Right atrium auricular region (tissue), 2 donors: ENCODE results near the gene TMEM245. TPM values are rescaled to one million over a fixed set of nuclear protein-coding genes. Genes with fewer than 3 reads are reported as not detected.

Experiments
- DNase-seq: peaks from one replicate; pipeline ENCODE4 v3.0.0-alpha.2; 2019; ENCODE audit warnings: low spot score
- H3K27ac ChIP-seq, 2 donors: fragments of 200-600 bp; sonication (generic); 1 replicate in 1 of 2; 2 replicates in 1 of 2; pipeline ENCODE4 v1.5.1; 2016 to 2019
- H3K27me3 ChIP-seq, 2 donors: fragments of 200-600 bp; sonication (generic); one replicate each; pipeline versions ENCODE4 v1.5.1 to v1.6.0; 2017 to 2019
- H3K36me3 ChIP-seq: fragments of 200-600 bp; sonication (generic); one replicate; pipeline ENCODE4 v1.5.1; 2016
- H3K4me1 ChIP-seq, 2 donors: fragments of 200-600 bp; sonication (generic); one replicate each; pipeline versions ENCODE4 v1.5.1 to v1.6.0; 2017 to 2019
- H3K4me3 ChIP-seq, 2 donors: fragments of 200-600 bp; sonication (generic); 1 replicate in 1 of 2; 2 replicates in 1 of 2; pipeline ENCODE4 v1.5.1; 2017 to 2019; ENCODE audit warnings: mild to moderate bottlenecking in 1 of 2, moderate library complexity in 1 of 2
- H3K9me3 ChIP-seq, 2 donors: fragments of 200-600 bp; sonication (generic); one replicate each; pipeline ENCODE4 v1.5.1; 2019
- total RNA-seq, 2 donors: library from RNA; depleted of rRNA; stranded (reverse); fragments of >200 nt; gene quantifications; one replicate each; pipeline ENCODE4 v1.1.0, GENCODE V29; 2016
- TF ChIP-seq, protein P1 (sequence below), 2 donors: fragments of 200-600 bp; sonication (generic); IDR thresholded peaks; one replicate each; pipeline ENCODE4 v1.5.1; 2019; ENCODE audit warnings: antibody characterized with exemption in 2 of 2

TMEM245 gene
- total RNA-seq, 2 donors from 2014 or later, result 89.0 to 95.1 TPM

DNA sequence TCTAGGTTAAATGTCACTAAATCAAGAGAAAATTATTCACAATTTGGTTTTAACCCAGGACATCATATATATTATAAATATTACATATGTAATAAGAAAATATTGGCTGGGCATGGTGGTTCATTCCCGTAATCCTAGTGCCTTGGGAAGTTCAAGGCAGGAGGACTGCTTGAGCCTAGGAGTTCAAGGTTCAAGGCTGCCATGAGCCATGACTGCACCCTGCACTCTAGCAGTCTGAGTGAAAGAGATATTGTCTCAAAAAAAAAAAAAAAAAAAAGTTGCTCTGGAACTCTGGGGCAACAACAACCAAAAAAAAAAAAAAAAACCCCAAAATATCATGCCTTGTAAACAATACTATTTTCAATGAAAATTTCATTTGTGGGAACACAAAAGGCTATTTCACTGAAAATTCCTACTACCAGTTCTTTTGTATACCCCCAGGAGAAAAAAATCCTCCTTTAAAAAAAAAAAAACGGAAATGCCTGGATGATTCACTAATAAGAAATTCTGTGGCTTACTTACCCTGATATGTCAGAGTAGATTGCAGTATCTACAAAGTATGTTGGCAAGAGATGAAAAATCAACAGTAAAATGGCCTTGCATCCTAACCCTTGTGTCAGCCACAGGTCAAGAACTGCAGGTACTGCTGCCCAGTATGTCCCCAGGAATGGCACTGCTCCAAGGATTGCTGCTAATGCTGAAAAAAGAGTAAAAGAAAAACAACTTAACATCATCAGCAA, 83.9 kb downstream of the TMEM245 start:
- peak; percentile 68 for DNase-seq
- Histone ChIP-seq H3K4me1 (peaks cover 0 to 19% of the 10 kb centered on the region in 2 donors), H3K36me3 (peaks cover 27% of the 10 kb centered on the region), H3K9me3 (no peaks in the 10 kb centered on the region), H3K27me3 (no peaks in the 10 kb centered on the region), H3K27ac (peak overlapping the region; percentile 18 to 65), H3K4me3 (no peak overlapping the region)
- TF ChIP-seq, protein P1, sequence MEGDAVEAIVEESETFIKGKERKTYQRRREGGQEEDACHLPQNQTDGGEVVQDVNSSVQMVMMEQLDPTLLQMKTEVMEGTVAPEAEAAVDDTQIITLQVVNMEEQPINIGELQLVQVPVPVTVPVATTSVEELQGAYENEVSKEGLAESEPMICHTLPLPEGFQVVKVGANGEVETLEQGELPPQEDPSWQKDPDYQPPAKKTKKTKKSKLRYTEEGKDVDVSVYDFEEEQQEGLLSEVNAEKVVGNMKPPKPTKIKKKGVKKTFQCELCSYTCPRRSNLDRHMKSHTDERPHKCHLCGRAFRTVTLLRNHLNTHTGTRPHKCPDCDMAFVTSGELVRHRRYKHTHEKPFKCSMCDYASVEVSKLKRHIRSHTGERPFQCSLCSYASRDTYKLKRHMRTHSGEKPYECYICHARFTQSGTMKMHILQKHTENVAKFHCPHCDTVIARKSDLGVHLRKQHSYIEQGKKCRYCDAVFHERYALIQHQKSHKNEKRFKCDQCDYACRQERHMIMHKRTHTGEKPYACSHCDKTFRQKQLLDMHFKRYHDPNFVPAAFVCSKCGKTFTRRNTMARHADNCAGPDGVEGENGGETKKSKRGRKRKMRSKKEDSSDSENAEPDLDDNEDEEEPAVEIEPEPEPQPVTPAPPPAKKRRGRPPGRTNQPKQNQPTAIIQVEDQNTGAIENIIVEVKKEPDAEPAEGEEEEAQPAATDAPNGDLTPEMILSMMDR (IDR thresholded peaks at IDR 0.05), result no peak

DNA sequence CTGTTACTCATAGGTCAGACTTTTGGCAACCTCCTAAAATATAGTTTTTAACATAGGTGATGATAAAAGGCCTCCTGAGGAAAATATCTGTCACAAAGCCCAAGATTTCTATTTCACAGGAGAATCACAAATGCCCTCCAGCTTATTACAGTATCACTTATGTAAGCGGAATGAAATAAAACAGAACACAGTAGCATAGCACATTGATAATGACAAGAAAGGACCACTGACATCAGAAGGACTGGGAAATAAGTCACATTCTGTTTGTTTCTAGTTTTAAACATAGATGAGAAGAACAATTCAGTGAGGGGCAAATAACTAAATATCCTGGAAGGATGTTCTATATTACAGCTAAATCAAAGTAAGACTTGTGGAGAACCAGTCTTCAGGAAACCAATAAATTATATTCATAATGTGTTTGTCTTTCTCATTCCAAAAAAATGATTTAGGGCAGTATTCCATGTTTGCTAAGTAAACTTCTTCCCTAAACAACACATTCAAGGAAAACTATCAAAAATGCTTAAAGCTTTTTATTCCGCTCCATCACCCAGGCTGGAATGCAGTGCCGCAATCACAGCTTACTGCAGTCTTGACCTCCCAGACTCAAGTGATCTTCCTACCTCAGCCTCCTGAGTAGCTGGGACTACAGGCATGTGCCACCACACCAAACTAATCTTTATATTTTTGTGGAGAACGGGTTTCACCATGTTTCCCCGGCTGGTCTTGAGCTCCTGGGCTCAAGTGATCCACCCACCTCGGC, 85.6 kb downstream of the TMEM245 start:
- TF ChIP-seq, protein P1 (IDR thresholded peaks at IDR 0.05), result no peak
- DNase-seq, result no peak
- Histone ChIP-seq H3K4me1 (peaks cover 0 to 19% of the 10 kb centered on the region in 2 donors), H3K27me3 (no peaks in the 10 kb centered on the region), H3K36me3 (peaks cover 27% of the 10 kb centered on the region), H3K9me3 (no peaks in the 10 kb centered on the region), H3K27ac (no peak overlapping the region), H3K4me3 (no peak overlapping the region)

DNA sequence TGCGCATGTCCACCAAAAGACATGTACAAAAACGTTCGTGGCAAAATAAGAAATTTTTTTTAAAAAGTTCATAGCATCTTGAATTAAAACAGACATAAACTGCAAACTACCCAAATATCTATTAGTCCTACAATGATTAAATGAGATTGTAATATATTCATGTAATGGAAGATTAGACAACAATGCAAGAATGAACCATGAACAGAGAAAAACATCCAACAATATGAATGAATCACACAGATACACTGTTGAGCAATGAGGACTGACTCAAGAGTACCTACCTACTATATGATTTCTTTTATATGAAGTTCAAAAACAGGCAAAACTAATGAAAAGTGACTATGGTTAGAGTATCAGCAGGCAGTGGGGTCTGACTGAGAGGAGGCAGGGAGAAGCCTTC, 88.5 kb downstream of the TMEM245 start:
- Histone ChIP-seq H3K4me1 (peaks cover 0 to 24% of the 10 kb centered on the region in 2 donors), H3K27me3 (no peaks in the 10 kb centered on the region), H3K27ac (no peak overlapping the region), H3K9me3 (no peaks in the 10 kb centered on the region), H3K4me3 (no peak overlapping the region), H3K36me3 (peaks cover 15% of the 10 kb centered on the region)
- DNase-seq, result no peak
- TF ChIP-seq, protein P1 (IDR thresholded peaks at IDR 0.05), result no peak

DNA sequence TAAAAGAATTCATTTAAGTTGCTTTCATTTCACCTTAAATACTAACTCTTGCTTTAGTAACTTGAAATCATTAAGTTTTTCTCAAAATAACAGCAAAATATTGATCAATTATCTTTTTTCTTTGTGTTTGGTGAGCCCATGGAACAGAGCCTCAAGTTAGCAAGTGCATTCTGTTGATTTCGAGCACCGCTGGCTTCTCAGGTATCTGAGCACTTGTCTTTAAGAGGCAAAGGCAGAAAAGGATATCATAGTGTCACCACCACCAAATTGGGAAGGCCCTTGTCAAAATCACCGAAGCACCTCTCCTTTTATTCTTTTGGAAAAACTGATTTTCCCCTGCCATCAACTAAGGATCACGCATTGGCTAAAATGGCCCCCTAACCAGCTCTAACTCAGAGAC, 89.3 kb downstream of the TMEM245 start:
- Histone ChIP-seq H3K27me3 (no peaks in the 10 kb centered on the region), H3K36me3 (peaks cover 15% of the 10 kb centered on the region), H3K4me3 (no peak overlapping the region), H3K4me1 (peaks cover 0 to 21% of the 10 kb centered on the region in 2 donors), H3K9me3 (no peaks in the 10 kb centered on the region), H3K27ac (no peak overlapping the region)
- no peak for DNase-seq
- TF ChIP-seq, protein P1 (IDR thresholded peaks at IDR 0.05), result no peak

DNA sequence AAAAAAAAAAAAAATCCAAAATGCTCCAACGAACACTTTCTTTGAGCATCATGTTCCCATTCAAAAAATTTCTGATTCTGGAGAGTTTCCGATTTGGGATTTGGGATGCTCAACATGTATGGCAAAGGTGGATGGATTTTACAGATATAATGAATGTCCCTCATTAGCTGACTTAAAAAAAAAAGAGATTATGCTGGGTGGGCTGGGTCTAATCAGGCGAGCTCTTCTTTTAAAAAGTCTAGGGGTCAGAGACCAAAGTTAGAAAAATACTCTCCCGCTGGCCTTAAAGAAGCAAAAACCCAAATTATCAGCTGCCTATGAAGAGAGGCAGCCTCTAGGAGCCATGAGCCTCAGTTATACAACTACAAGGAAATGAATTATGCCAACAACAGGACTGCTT, 91.3 kb downstream of the TMEM245 start:
- Histone ChIP-seq H3K9me3 (no peaks in the 10 kb centered on the region), H3K4me1 (peaks cover 0 to 25% of the 10 kb centered on the region in 2 donors), H3K27me3 (no peaks in the 10 kb centered on the region), H3K4me3 (no peak overlapping the region), H3K36me3 (peaks cover 15% of the 10 kb centered on the region), H3K27ac (no peak overlapping the region)
- TF ChIP-seq, protein P1 (IDR thresholded peaks at IDR 0.05), result no peak
- DNase-seq, result no peak
